LNCaP clone FGC (cell line): ENCODE data around the gene ZBTB6.
"Not testable (repeated sequence)": the region's sequence is repeated elsewhere in the genome, so short reads cannot be mapped to it uniquely, and the experiment has no call there.

Experiments
- DNase-seq: peaks from one replicate; pipeline ENCODE4 v3.0.0-alpha.2; 2011; ENCODE audit warnings: low read depth
- H3K4me3 ChIP-seq: 2 replicates; pipeline ENCODE4 v1.5.1; 2011; ENCODE audit warnings: mild to moderate bottlenecking, low read depth, low read length, control low read depth
- CTCF ChIP-seq: IDR thresholded peaks from 2 replicates; pipeline ENCODE4 v1.5.1; 2012; ENCODE audit warnings: mild to moderate bottlenecking; ENCODE audit not compliant: control insufficient read depth, insufficient read depth; ENCODE audit errors: extremely low read depth

Gene ZBTB6

DNA sequence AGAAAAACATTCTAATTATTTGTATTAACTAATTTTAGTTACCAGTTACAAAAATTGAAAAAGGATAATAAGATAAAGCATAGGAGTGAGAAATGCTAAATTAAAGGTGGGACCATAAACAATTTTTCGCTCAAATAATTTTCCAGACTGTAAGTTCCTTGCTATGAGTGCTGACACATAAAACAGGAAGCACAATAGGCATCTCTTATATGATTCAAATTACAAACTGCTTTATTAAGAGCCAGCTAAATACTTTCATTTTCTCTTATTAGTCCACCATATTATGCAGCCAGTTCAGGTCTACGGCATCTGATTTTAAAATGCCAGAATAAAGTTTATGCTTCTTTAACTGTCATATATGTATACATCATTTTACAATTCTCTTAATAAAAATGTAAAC lies 12.3 kb downstream of the ZBTB6 start:
- TF ChIP-seq CTCF, result no peak
- no peak overlapping the region for H3K4me3 ChIP-seq
- no peak for DNase-seq

GRCh38 chr9:122897969-122898368 lies 15.2 kb downstream of the ZBTB6 start:
- DNase-seq, result no peak
- H3K4me3 ChIP-seq, result no peak overlapping the region
- TF ChIP-seq CTCF, result no peak

- TF ChIP-seq CTCF, result no peak
Observed at GRCh38 chr9:122888480-122888879, 24.6 kb downstream of the ZBTB6 start.

GRCh38 chr9:122883125-122883524 lies 30.0 kb downstream of the ZBTB6 start:
- DNase-seq, result no peak
- TF ChIP-seq CTCF, result no peak
- H3K4me3 ChIP-seq, result no peak overlapping the region

More at GRCh38 chr9:122888480-122888879, 24.6 kb downstream of the ZBTB6 start:
- DNase-seq, result no peak
- no peak overlapping the region for H3K4me3 ChIP-seq

- no peak for TF ChIP-seq CTCF
- no peak overlapping the region for H3K4me3 ChIP-seq
- DNase-seq, result no peak
Observed at GRCh38 chr9:122879443-122879842, 33.7 kb downstream of the ZBTB6 start.

DNA sequence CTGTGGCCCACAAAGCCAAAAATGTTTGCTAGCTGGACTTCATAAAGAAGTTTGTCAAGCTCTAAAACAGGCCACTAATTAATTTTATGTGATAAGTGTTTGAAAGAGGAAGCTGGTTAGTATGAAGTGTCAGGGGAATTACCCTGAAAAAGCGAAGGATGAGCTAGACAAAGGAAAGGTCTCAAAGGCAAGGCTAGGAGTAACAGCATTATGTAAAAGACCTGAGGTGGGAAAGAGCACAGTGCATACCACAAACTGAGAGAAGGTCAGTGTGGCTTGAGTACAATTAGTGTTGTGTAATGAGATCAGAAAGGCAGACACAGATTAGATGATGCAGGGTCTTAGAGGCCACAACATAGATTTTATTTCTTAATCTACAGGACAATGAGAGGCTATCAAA lies 37.6 kb downstream of the ZBTB6 start:
- DNase-seq, result no peak
- TF ChIP-seq CTCF, result no peak
- no peak overlapping the region for H3K4me3 ChIP-seq

GRCh38 chr9:122867276-122867675 lies 45.8 kb downstream of the ZBTB6 start:
- not testable (repeated sequence) for H3K4me3 ChIP-seq, DNase-seq
